CD4-positive, alpha-beta T cell (primary cell): ENCODE data around the gene DEGS2. TPM values are rescaled to one million over a fixed set of nuclear protein-coding genes. Genes with fewer than 3 reads are reported as not detected.

Source experiments
- ATAC-seq: fragments of 200-7000 bp; cut with Tn5 transposase; one replicate; pipeline ENCODE4 v1.10.0; 2022; ENCODE audit warnings: mild to moderate bottlenecking; ENCODE audit not compliant: poor library complexity
- CTCF ChIA-PET: fragments of 350-600 bp; sonication (Branson Sonifier 250); formaldehyde crosslinking; loops from one replicate; lab custom pipeline; 2021; ENCODE audit warnings: antibody characterized with exemption, inconsistent platforms; lab: Charles Lee
- POLR2A ChIA-PET: fragments of 350-600 bp; sonication (Branson Sonifier 250); formaldehyde crosslinking; loops from one replicate; lab custom pipeline; 2021; ENCODE audit warnings: antibody characterized with exemption, inconsistent platforms; lab: Charles Lee
- DNase-seq, 14 experiments: peaks; one replicate each; pipeline ENCODE4 v3.0.0-alpha.2; 2013 to 2020; ENCODE audit warnings: mixed read lengths in 2 of 14
- H3K27ac ChIP-seq, 2 donors: one replicate each; pipeline versions ENCODE4 v1.5.1 to v1.7.0; 2013; ENCODE audit warnings: low read length in 2 of 2, low read depth in 1 of 2, mild to moderate bottlenecking in 1 of 2
- H3K27me3 ChIP-seq, 2 experiments: 1 replicate in 1 of 2; 2 replicates in 1 of 2; pipeline versions ENCODE4 v1.6.1 to v1.7.0; 2013; ENCODE audit warnings: low read length in 2 of 2, control low read depth in 1 of 2, mild to moderate bottlenecking in 1 of 2, moderate library complexity in 1 of 2; ENCODE audit not compliant: insufficient read depth in 2 of 2, control insufficient read depth in 1 of 2
- H3K36me3 ChIP-seq: one replicate; pipeline ENCODE4 v1.6.1; 2013; ENCODE audit warnings: low read length, control low read depth; ENCODE audit not compliant: insufficient read depth
- H3K4me1 ChIP-seq: one replicate; pipeline ENCODE4 v1.6.1; 2013; ENCODE audit warnings: low read length, control low read depth; ENCODE audit not compliant: insufficient read depth
- H3K4me3 ChIP-seq: one replicate; pipeline ENCODE4 v1.5.1; 2013; ENCODE audit warnings: mild to moderate bottlenecking, low read length, moderate library complexity
- H3K9me3 ChIP-seq, 2 experiments: 1 replicate in 1 of 2; 2 replicates in 1 of 2; pipeline versions ENCODE4 v1.6.1 to v1.7.0; 2013; ENCODE audit warnings: low read length in 2 of 2, mild to moderate bottlenecking in 2 of 2, control low read depth in 1 of 2, moderate library complexity in 1 of 2; ENCODE audit not compliant: control insufficient read depth in 1 of 2, insufficient read depth in 1 of 2
- H3K27ac Mint-ChIP-seq: one replicate; pipeline ENCODE4 v1.8.0; 2020; ENCODE audit warnings: mixed read lengths
- H3K27me3 Mint-ChIP-seq: one replicate; pipeline ENCODE4 v1.8.0; 2021; ENCODE audit warnings: mixed read lengths
- H3K36me3 Mint-ChIP-seq: one replicate; pipeline ENCODE4 v1.8.0; 2021; ENCODE audit warnings: low read depth, mixed read lengths
- H3K4me1 Mint-ChIP-seq: one replicate; pipeline ENCODE4 v1.8.0; 2021; ENCODE audit warnings: low read depth, mixed read lengths
- H3K4me3 Mint-ChIP-seq: one replicate; pipeline ENCODE4 v1.8.0; 2020; ENCODE audit warnings: mild to moderate bottlenecking, mixed read lengths
- H3K9me3 Mint-ChIP-seq: one replicate; pipeline ENCODE4 v1.8.0; 2020; ENCODE audit warnings: mixed read lengths
- intact Hi-C, 2 experiments: fragments of 100-400 bp; cut with DNase I in 1 of 2; cut with micrococcal nuclease in 1 of 2; formaldehyde crosslinking; loops; one replicate each; pipeline versions ENCODE4 v1.15.1 to v1.9.0; 2023 to 2025; cut with DNase I, micrococcal nuclease
- total RNA-seq, 174 experiments: library from RNA in 2 of 174; stranded (reverse) in 2 of 174; gene quantifications; one replicate each; pipeline ENCODE4 v1.2.3 and lab custom pipeline; 2021 to 2026
- TF ChIP-seq, protein P1 (sequence below): fragments of 200-600 bp; IDR thresholded peaks from one replicate; pipeline ENCODE4 v1.8.0; 2022; ENCODE audit warnings: antibody characterized with exemption, mild to moderate bottlenecking

The DEGS2 gene
- total RNA-seq, 2 experiments from 2014 or later, result 0.11 TPM; not detected in 1

GRCh38 chr14:100140452-100141078 is 18.9 kb downstream of the DEGS2 start:
- Histone ChIP-seq H3K36me3 (peaks cover 90% of the 10 kb centered on the region), H3K4me3 (no peak overlapping the region), H3K4me1 (peaks cover 21% of the 10 kb centered on the region), H3K9me3 (no peaks in the 10 kb centered on the region), H3K27me3 (no peaks in the 10 kb centered on the region), H3K27ac (no peak overlapping the region)
- no peak for ATAC-seq
- Mint-ChIP-seq H3K9me3 (no peaks in the 10 kb centered on the region), H3K27ac (peak overlapping the region; percentile 20), H3K36me3 (peaks cover 76% of the 10 kb centered on the region), H3K4me1 (no peaks in the 10 kb centered on the region), H3K4me3 (no peak overlapping the region), H3K27me3 (no peaks in the 10 kb centered on the region)
- POLR2A ChIA-PET, result no interaction called here
- no peak for DNase-seq
- TF ChIP-seq, protein P1, sequence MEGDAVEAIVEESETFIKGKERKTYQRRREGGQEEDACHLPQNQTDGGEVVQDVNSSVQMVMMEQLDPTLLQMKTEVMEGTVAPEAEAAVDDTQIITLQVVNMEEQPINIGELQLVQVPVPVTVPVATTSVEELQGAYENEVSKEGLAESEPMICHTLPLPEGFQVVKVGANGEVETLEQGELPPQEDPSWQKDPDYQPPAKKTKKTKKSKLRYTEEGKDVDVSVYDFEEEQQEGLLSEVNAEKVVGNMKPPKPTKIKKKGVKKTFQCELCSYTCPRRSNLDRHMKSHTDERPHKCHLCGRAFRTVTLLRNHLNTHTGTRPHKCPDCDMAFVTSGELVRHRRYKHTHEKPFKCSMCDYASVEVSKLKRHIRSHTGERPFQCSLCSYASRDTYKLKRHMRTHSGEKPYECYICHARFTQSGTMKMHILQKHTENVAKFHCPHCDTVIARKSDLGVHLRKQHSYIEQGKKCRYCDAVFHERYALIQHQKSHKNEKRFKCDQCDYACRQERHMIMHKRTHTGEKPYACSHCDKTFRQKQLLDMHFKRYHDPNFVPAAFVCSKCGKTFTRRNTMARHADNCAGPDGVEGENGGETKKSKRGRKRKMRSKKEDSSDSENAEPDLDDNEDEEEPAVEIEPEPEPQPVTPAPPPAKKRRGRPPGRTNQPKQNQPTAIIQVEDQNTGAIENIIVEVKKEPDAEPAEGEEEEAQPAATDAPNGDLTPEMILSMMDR, result no peak
- CTCF ChIA-PET, result interaction anchor here (0.7 to 1.0 kb wide), 2 partner anchors 24 to 32 kb away, joined by 3 read pairs; no protein-coding TSS in a partner anchor
- intact Hi-C loops, result no loop called here

DNA sequence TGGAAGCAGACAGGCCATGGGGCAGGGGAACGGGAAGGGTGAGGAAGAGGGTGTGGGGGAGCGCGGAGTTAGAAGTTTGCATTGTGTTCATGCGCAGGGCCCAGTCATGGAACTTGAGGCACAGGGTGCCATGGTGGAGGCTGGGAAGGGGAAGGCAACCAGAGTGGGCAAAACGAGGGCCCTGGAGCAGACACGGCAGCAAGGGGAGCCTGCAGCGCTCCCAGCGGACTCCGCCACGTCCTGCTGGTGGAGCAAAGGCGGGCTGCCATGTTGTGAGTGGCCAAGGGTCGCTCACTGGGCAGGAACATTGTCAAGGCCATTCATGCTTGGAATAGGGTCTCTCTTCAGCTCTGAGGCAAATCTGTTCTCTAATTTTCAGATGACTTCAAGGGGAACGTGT is 20.5 kb downstream of the DEGS2 start:
- H3K27me3 ChIP-seq, result no peaks in the 10 kb centered on the region
- Mint-ChIP-seq H3K4me1 (no peaks in the 10 kb centered on the region), H3K27me3 (no peaks in the 10 kb centered on the region), H3K36me3 (peaks cover 90% of the 10 kb centered on the region), H3K4me3 (no peak overlapping the region), H3K9me3 (no peaks in the 10 kb centered on the region), H3K27ac (peak overlapping the region; percentile 39)
- CTCF ChIA-PET, result no interaction called here
- no peaks in the 10 kb centered on the region for H3K9me3 ChIP-seq
- peaks cover 100% of the 10 kb centered on the region for H3K36me3 ChIP-seq
- H3K27ac ChIP-seq, result no peak overlapping the region
- intact Hi-C loops, result no loop called here
- H3K4me1 ChIP-seq, result peaks cover 19% of the 10 kb centered on the region
- DNase-seq, result no peak
- TF ChIP-seq, protein P1, result no peak
- POLR2A ChIA-PET, result interaction anchor here (0.9 kb wide), 1 partner anchor 18 kb away, joined by 3 read pairs; no protein-coding TSS in a partner anchor
- no peak overlapping the region for H3K4me3 ChIP-seq
- no peak for ATAC-seq

DNA sequence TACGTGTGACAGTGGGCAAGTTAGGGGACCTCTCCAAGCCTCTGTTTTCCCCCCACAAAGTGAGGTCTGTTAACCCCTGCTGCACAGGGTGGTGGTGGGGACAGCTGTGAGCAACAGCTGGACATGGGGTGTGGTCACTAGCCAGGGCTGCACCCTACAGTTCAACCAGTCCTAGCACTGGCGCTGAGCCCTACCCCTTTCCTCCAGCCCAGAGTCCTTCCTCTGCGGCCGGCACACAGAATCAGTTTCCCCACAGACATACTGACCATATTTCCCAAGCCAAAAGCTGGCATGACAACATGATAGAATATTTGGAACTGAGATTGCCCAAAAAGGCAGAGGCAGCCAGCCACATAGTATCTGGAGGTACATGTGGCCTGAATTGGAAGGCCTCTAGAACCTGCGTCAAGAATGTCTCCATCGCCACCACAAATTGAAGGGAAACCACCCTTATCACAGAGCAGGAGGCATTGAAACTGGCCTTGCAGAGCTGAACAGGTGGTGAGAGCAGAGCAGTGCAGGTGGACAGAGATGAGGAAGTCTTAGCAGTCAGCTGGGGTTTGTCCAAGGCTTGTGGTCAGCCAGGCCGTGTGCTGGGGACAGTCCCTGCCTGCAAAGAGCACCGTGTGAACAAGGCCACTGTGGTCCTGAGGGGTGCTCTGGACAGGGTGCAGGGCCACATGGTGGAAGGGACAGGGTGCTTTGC is 21.2 kb downstream of the DEGS2 start:
- no peak overlapping the region for H3K4me3 Mint-ChIP-seq
- intact Hi-C loops, result no loop called here
- H3K27ac Mint-ChIP-seq, result peak overlapping the region; percentile 20
- POLR2A ChIA-PET, result interaction anchor here (0.9 kb wide), 1 partner anchor 17 kb away, joined by 3 read pairs; no protein-coding TSS in a partner anchor
- CTCF ChIA-PET, result no interaction called here
- H3K27me3 Mint-ChIP-seq, result no peaks in the 10 kb centered on the region
- no peaks in the 10 kb centered on the region for H3K9me3 Mint-ChIP-seq
- TF ChIP-seq, protein P1, result no peak
- H3K4me1 Mint-ChIP-seq, result no peaks in the 10 kb centered on the region
- ATAC-seq (no peak), DNase-seq (no peak)
- no peak overlapping the region for H3K27ac ChIP-seq
- peaks cover 100% of the 10 kb centered on the region for H3K36me3 ChIP-seq
- H3K4me1 ChIP-seq, result peaks cover 19% of the 10 kb centered on the region
- H3K4me3 ChIP-seq, result no peak overlapping the region
- H3K36me3 Mint-ChIP-seq, result peaks cover 92% of the 10 kb centered on the region
- no peaks in the 10 kb centered on the region for H3K9me3 ChIP-seq
- H3K27me3 ChIP-seq, result no peaks in the 10 kb centered on the region
